Activated CD4-positive, alpha-beta T cell treated with anti-CD3 and anti-CD28 coated beads for 36 hours (primary cell): ENCODE data around the gene GAS2. TPM values are rescaled to one million over a fixed set of nuclear protein-coding genes. Genes with fewer than 3 reads are reported as not detected.

ENCODE experiments used
- ATAC-seq: fragments of 200-7000 bp; cut with Tn5 transposase; one replicate; pipeline ENCODE4 v1.10.0; 2021; ENCODE audit warnings: mild to moderate bottlenecking, moderate library complexity
- CTCF ChIA-PET: fragments of 350-600 bp; sonication (Branson Sonifier 250); formaldehyde crosslinking; loops from one replicate; lab custom pipeline; 2021; ENCODE audit warnings: antibody characterized with exemption; lab: Charles Lee
- POLR2A ChIA-PET: fragments of 350-600 bp; sonication (Branson Sonifier 250); formaldehyde crosslinking; loops from one replicate; lab custom pipeline; 2021; ENCODE audit warnings: antibody characterized with exemption, inconsistent platforms; lab: Charles Lee
- DNase-seq: peaks from one replicate; pipeline ENCODE4 v3.0.0-alpha.2; 2020
- H3K27ac Mint-ChIP-seq: one replicate; pipeline ENCODE4 v1.8.0; 2021; ENCODE audit warnings: mixed read lengths
- H3K27me3 Mint-ChIP-seq: one replicate; pipeline ENCODE4 v1.8.0; 2021; ENCODE audit warnings: mixed read lengths
- H3K36me3 Mint-ChIP-seq: one replicate; pipeline ENCODE4 v1.8.0; 2021; ENCODE audit warnings: low read depth, mixed read lengths
- H3K4me1 Mint-ChIP-seq: one replicate; pipeline ENCODE4 v1.8.0; 2021; ENCODE audit warnings: mixed read lengths
- H3K4me3 Mint-ChIP-seq: one replicate; pipeline ENCODE4 v1.8.0; 2021; ENCODE audit warnings: mild to moderate bottlenecking, moderate library complexity, mixed read lengths
- H3K9me3 Mint-ChIP-seq: one replicate; pipeline ENCODE4 v1.8.0; 2021; ENCODE audit warnings: low read depth, mixed read lengths
- intact Hi-C, 2 experiments: fragments of 100-400 bp; cut with DNase I in 1 of 2; cut with micrococcal nuclease in 1 of 2; formaldehyde crosslinking; loops; one replicate each; pipeline versions ENCODE4 v1.14.2 to v1.15.1; 2022 to 2024; cut with DNase I, micrococcal nuclease
- total RNA-seq, 2 experiments: library from RNA; stranded (reverse); gene quantifications; one replicate each; pipeline ENCODE4 v1.2.3, GENCODE V29; 2021

GAS2 gene
- total RNA-seq, 2 experiments from 2014 or later, result 1.3 to 1.4 TPM

GRCh38 chr11:22768281-22768680, 101.9 kb downstream of the GAS2 start:
- Mint-ChIP-seq H3K4me1 (no peaks in the 10 kb centered on the region), H3K9me3 (no peaks in the 10 kb centered on the region), H3K27me3 (no peaks in the 10 kb centered on the region), H3K27ac (no peak overlapping the region), H3K36me3 (no peaks in the 10 kb centered on the region), H3K4me3 (no peak overlapping the region)
- DNase-seq (no peak), ATAC-seq (no peak)
- ChIA-PET POLR2A (no interaction called here), CTCF (interaction anchor here (2.1 kb wide), 1 partner anchor 19 kb away, joined by 15 read pairs; no protein-coding TSS in a partner anchor)
- intact Hi-C loops, result no loop called here

GRCh38 chr11:22769081-22769480, 102.7 kb downstream of the GAS2 start:
- Mint-ChIP-seq H3K36me3 (no peaks in the 10 kb centered on the region), H3K4me1 (no peaks in the 10 kb centered on the region), H3K27me3 (no peaks in the 10 kb centered on the region), H3K9me3 (no peaks in the 10 kb centered on the region), H3K4me3 (no peak overlapping the region), H3K27ac (no peak overlapping the region)
- DNase-seq (no peak), ATAC-seq (no peak)
- ChIA-PET POLR2A (no interaction called here), CTCF (interaction anchor here (2.1 kb wide), 1 partner anchor 19 kb away, joined by 15 read pairs; no protein-coding TSS in a partner anchor)
- intact Hi-C loops, result no loop called here

DNA sequence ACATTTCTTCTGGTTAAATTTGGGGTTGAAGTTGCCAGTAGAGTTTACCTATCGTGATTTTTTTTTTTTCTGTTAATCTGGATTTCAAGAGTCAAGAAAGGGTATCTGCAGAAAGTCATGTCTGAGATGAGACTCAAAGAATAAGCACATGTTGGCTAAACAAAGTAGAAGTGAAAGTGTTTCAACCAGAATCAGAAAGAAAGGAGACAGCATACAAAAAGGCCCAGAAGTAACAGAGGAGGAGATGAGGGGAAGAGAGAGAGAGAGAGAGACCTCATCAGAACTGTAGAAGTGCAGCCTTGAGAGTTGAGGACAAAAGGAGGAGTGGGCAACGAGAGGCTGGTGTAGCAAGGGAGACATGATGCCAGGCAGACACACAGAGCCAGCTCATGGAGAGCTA, 108.3 kb downstream of the GAS2 start:
- Mint-ChIP-seq H3K4me3 (no peak overlapping the region), H3K36me3 (no peaks in the 10 kb centered on the region), H3K27ac (no peak overlapping the region), H3K27me3 (peaks cover 4% of the 10 kb centered on the region), H3K9me3 (no peaks in the 10 kb centered on the region), H3K4me1 (no peaks in the 10 kb centered on the region)
- CTCF ChIA-PET, result no interaction called here
- ATAC-seq (no peak), DNase-seq (no peak)
- POLR2A ChIA-PET, result no interaction called here
- intact Hi-C loops, result no loop called here

GRCh38 chr11:22775248-22775647, 108.8 kb downstream of the GAS2 start:
- Mint-ChIP-seq H3K36me3 (no peaks in the 10 kb centered on the region), H3K4me1 (no peaks in the 10 kb centered on the region), H3K9me3 (no peaks in the 10 kb centered on the region), H3K27ac (no peak overlapping the region), H3K4me3 (no peak overlapping the region), H3K27me3 (peaks cover 6% of the 10 kb centered on the region)
- ChIA-PET CTCF (no interaction called here), POLR2A (no interaction called here)
- ATAC-seq (no peak), DNase-seq (no peak)
- intact Hi-C loops, result no loop called here

DNA sequence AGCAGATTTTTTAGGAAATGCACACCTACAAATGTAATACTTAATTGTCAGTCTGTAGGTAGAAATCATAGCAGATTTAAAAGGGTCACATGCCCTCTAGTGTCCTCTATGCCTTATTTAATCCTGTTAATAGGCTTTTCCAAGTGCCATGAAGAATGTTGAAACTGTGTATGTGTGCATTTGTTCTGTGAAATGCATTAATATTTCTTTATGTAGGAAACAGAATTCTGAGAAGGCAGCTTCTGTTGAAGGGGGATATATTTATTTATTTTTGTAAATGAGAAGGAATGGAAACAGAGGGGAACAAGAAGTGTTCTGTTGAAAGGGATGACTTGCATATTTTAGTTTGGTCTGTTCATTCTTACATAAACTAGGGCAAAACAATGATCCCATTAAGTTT, 112.2 kb downstream of the GAS2 start:
- H3K9me3 Mint-ChIP-seq, result no peaks in the 10 kb centered on the region
- H3K27me3 Mint-ChIP-seq, result peaks cover 6% of the 10 kb centered on the region
- intact Hi-C loops, result no loop called here
- ChIA-PET POLR2A (no interaction called here), CTCF (interaction anchor here (0.9 kb wide), 2 partner anchors 9 to 12 kb away, joined by 3 read pairs; no protein-coding TSS in a partner anchor)
- DNase-seq, result no peak
- H3K27ac Mint-ChIP-seq, result no peak overlapping the region
- H3K4me1 Mint-ChIP-seq, result peaks cover 7% of the 10 kb centered on the region
- H3K36me3 Mint-ChIP-seq, result no peaks in the 10 kb centered on the region
- no peak overlapping the region for H3K4me3 Mint-ChIP-seq
- ATAC-seq, result no peak

DNA sequence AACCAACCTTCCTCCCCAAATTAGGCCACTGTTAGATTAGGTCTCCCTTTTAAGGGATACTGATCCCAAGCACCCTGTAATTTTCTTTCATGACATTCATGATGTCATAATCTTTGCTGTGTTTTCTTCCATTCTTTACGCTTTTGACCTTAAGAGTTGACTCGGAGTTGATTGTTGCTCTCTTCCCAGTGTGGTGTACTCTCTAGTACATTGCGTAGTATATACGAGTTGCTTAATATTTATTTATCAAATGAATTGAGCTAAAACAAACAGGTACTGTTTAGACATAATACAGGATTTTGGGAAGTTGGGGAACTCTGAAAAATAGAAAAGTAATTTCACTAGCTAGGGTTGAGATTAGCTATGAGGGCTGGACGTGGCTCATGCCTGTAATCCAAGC, 113.4 kb downstream of the GAS2 start:
- ChIA-PET CTCF (interaction anchor here (0.5 to 1.0 kb wide), 3 partner anchors 8 to 372 kb away, joined by 3 read pairs; no protein-coding TSS in a partner anchor), POLR2A (no interaction called here)
- ATAC-seq (no peak), DNase-seq (no peak)
- H3K4me3 Mint-ChIP-seq, result no peak overlapping the region
- peaks cover 7% of the 10 kb centered on the region for H3K4me1 Mint-ChIP-seq
- no peak overlapping the region for H3K27ac Mint-ChIP-seq
- no peaks in the 10 kb centered on the region for H3K9me3 Mint-ChIP-seq
- intact Hi-C loops, result no loop called here
- no peaks in the 10 kb centered on the region for H3K36me3 Mint-ChIP-seq
- H3K27me3 Mint-ChIP-seq, result peaks cover 6% of the 10 kb centered on the region

DNA sequence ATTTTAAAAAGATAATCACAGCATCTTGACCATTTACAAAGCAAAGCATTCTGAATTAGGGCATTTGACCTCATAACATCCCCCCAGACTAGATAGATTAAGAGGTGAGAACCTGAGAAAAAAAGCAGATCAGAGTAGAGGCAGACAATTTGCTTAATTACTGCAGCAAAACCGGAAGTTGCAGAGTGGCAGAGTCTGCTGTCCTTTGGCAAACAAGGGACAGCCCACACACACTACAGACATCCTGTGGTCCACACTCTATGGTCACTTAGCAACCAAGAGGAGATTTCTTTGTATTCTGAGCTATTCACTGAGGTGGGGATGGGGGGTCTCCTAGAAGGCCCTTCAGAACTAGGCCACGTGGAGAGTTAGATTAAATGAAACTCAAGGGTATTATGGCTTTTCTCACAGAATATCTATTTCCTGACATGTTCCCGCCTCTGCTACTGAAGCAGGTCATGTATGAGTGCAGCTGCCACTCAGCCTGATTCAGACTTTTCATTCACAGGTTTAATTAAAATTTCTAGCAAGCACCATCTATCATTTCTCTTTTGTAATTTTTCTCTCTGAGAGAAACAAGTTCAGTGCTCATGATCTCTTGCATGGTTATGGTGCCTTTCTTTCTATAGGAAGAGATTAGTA, 114.7 kb downstream of the GAS2 start:
- DNase-seq, result no peak
- CTCF ChIA-PET, result interaction anchor here (1.7 kb wide), 1 partner anchor 9 kb away, joined by 3 read pairs; no protein-coding TSS in a partner anchor
- H3K9me3 Mint-ChIP-seq, result no peaks in the 10 kb centered on the region
- H3K4me1 Mint-ChIP-seq, result peaks cover 7% of the 10 kb centered on the region
- intact Hi-C loops, result no loop called here
- ATAC-seq, result no peak
- POLR2A ChIA-PET, result no interaction called here
- H3K27ac Mint-ChIP-seq, result no peak overlapping the region
- peaks cover 6% of the 10 kb centered on the region for H3K27me3 Mint-ChIP-seq
- no peaks in the 10 kb centered on the region for H3K36me3 Mint-ChIP-seq
- H3K4me3 Mint-ChIP-seq, result no peak overlapping the region

DNA sequence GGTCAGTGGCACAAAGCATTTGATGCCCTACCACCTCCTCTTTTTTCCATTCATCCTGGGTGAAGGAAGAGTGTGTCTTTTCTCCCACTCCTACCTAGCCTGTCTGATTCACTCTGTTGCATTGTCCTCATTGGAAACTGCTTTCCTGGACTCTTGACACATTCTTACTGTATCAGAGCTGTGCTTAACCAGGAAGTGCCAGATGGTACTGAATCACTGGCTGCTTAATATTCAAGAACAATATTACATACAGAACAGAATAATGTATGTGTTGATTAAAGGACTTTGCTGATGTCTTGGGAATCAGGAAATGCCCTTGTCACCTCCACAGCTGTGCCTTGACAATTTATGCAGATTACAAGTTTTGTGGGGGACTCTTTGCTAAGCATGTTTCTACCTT, 118.8 kb downstream of the GAS2 start:
- Mint-ChIP-seq H3K27ac (no peak overlapping the region), H3K9me3 (no peaks in the 10 kb centered on the region), H3K4me1 (peaks cover 7% of the 10 kb centered on the region), H3K36me3 (no peaks in the 10 kb centered on the region), H3K27me3 (no peaks in the 10 kb centered on the region), H3K4me3 (no peak overlapping the region)
- ChIA-PET POLR2A (no interaction called here), CTCF (interaction anchor here (1.3 kb wide), 1 partner anchor 114 kb away, joined by 6 read pairs; no protein-coding TSS in a partner anchor)
- no peak for ATAC-seq
- intact Hi-C loops, result loop anchor here in 1 of 2 experiments (5.0 kb wide), 1 partner anchor 113 kb away; no protein-coding TSS in a partner anchor
- no peak for DNase-seq

- H3K27me3 Mint-ChIP-seq, result no peaks in the 10 kb centered on the region
- H3K36me3 Mint-ChIP-seq, result no peaks in the 10 kb centered on the region
- no peaks in the 10 kb centered on the region for H3K9me3 Mint-ChIP-seq
- H3K27ac Mint-ChIP-seq, result no peak overlapping the region
- no peak for DNase-seq
- no peak for ATAC-seq
- POLR2A ChIA-PET, result no interaction called here
- H3K4me3 Mint-ChIP-seq, result no peak overlapping the region
- no peaks in the 10 kb centered on the region for H3K4me1 Mint-ChIP-seq
- CTCF ChIA-PET, result interaction anchor here (1.1 to 2.2 kb wide), 8 partner anchors 10 to 416 kb away, joined by 3 to 19 read pairs (median 6); no protein-coding TSS in a partner anchor
- intact Hi-C loops, result loop anchor here (2.0 to 5.0 kb wide), 2 partner anchors 114 to 542 kb away; no protein-coding TSS in a partner anchor
Measured at GRCh38 chr11:22786475-22786874, 120.1 kb downstream of the GAS2 start.

- DNase-seq, result no peak
- POLR2A ChIA-PET, result interaction anchor here (0.6 kb wide), 1 partner anchor 479 kb away, joined by 3 read pairs; no protein-coding TSS in a partner anchor
- H3K27ac Mint-ChIP-seq, result no peak overlapping the region
- no peaks in the 10 kb centered on the region for H3K36me3 Mint-ChIP-seq
- H3K27me3 Mint-ChIP-seq, result no peaks in the 10 kb centered on the region
- CTCF ChIA-PET, result interaction anchor here (0.9 to 2.2 kb wide), 19 partner anchors 9 to 543 kb away, joined by 3 to 19 read pairs (median 4); partner anchors contain the start of gene GAS2
- ATAC-seq, result no peak
- no peak overlapping the region for H3K4me3 Mint-ChIP-seq
- no peaks in the 10 kb centered on the region for H3K9me3 Mint-ChIP-seq
- no peaks in the 10 kb centered on the region for H3K4me1 Mint-ChIP-seq
- intact Hi-C loops, result loop anchor here (1.0 to 5.0 kb wide), 4 partner anchors 115 to 542 kb away; no protein-coding TSS in a partner anchor
Measured at GRCh38 chr11:22787055-22787454, 120.6 kb downstream of the GAS2 start.

DNA sequence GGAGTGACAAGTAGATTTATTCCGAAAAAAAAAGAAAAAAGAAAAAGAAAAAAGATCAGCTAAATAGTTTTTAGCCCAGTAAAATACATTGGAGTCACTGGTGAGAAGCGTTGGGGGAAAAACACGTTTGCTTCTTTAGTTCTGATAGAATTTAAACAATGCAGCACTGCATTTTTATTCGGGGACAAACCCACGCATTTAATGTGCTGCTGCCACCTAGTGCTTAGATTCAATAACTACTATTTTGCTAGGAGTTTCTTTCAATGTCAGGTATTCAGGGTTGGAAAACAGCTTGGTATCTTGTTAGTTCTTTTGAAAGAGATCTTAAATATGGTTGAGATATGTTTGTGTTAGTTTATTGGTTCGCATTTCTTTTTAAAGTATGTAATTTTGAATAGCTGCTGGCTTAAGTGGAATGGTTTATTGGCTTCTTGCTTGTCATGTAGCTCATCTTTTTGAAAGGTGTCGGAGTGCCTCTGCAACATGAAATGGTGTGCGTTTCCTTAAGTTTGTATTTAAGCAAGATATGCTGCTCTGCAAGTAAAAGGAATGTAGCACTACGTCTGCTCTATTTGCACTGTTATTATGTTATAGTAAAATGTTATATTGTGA, 121.2 kb downstream of the GAS2 start:
- H3K4me3 Mint-ChIP-seq, result no peak overlapping the region
- peak; percentile 51 for DNase-seq
- H3K36me3 Mint-ChIP-seq, result no peaks in the 10 kb centered on the region
- POLR2A ChIA-PET, result interaction anchor here (0.6 kb wide), 1 partner anchor 479 kb away, joined by 3 read pairs; no protein-coding TSS in a partner anchor
- no peaks in the 10 kb centered on the region for H3K4me1 Mint-ChIP-seq
- H3K9me3 Mint-ChIP-seq, result no peaks in the 10 kb centered on the region
- H3K27me3 Mint-ChIP-seq, result no peaks in the 10 kb centered on the region
- CTCF ChIA-PET, result interaction anchor here (0.6 to 2.2 kb wide), 33 partner anchors 7 to 543 kb away, joined by 3 to 19 read pairs (median 4); partner anchors contain the start of genes FANCF, GAS2 and SVIP
- peak; percentile 53 for ATAC-seq
- intact Hi-C loops, result loop anchor here (1.0 to 5.0 kb wide), 4 partner anchors 115 to 543 kb away; no protein-coding TSS in a partner anchor
- H3K27ac Mint-ChIP-seq, result no peak overlapping the region
